ENCODE data around the gene ATP2B2.

DNA sequence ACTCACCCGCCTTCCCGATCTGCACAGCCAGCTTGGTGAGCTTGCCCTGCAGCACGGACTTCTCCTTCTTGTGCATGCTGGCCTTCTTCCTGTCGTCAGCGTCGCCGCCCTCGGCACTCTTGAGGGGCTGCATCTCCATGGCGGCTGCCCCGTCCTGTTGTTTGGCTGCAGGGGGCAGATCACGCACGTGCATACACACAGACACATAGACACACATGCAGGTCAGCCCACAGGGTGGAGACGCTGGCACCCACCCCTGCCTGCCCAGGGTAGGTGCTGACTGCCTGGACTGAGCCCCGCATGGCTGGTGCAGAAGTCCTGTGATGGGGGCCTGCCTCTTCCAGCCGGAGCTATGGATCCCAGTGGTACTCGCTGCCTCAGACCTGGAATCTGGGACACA lies 127.1 kb downstream of the ATP2B2 start:
- TF ChIP-seq, protein P1, sequence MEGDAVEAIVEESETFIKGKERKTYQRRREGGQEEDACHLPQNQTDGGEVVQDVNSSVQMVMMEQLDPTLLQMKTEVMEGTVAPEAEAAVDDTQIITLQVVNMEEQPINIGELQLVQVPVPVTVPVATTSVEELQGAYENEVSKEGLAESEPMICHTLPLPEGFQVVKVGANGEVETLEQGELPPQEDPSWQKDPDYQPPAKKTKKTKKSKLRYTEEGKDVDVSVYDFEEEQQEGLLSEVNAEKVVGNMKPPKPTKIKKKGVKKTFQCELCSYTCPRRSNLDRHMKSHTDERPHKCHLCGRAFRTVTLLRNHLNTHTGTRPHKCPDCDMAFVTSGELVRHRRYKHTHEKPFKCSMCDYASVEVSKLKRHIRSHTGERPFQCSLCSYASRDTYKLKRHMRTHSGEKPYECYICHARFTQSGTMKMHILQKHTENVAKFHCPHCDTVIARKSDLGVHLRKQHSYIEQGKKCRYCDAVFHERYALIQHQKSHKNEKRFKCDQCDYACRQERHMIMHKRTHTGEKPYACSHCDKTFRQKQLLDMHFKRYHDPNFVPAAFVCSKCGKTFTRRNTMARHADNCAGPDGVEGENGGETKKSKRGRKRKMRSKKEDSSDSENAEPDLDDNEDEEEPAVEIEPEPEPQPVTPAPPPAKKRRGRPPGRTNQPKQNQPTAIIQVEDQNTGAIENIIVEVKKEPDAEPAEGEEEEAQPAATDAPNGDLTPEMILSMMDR (IDR thresholded peaks at IDR 0.05), result no peak
- TF ChIP-seq POLR2A (IDR thresholded peaks at IDR 0.05), result no peak
- no peak for TF ChIP-seq EP300 (IDR thresholded peaks at IDR 0.05)
- no peak for TF ChIP-seq POLR2AphosphoS5 (IDR thresholded peaks at IDR 0.05)
